NCI-H345 (cell line): ENCODE measurements around the gene ARHGAP24.
A peak's percentile ranks its signal among the peaks of the same experiment; 100 is the strongest.
"Not testable (repeated sequence)": the region's sequence is repeated elsewhere in the genome, so short reads cannot be mapped to it uniquely, and the experiment has no call there.

Experiments
- DNase-seq: peaks from one replicate; lab custom pipeline; 2025; lab: John Stamatoyannopoulos, UW

ARHGAP24 gene

DNA sequence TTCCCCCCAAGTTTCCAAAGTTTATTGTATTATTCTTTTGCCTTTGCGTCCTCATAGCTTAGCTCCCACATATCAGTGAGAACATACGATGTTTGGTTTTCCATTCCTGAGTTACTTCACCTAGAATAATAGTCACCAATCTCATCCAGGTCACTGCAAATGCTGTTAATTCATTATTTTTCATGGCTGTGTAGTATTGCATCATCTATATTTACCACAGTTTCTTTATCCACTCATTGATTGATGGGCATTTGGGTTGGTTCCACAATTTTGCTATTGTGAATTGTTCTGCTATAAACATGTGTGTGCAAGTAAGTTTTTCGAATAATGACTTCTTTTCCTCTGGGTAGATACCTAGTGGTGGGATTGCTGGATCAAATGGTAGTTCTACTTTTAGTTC lies 43.6 kb downstream of the ARHGAP24 start:
- not testable (repeated sequence) for DNase-seq

DNA sequence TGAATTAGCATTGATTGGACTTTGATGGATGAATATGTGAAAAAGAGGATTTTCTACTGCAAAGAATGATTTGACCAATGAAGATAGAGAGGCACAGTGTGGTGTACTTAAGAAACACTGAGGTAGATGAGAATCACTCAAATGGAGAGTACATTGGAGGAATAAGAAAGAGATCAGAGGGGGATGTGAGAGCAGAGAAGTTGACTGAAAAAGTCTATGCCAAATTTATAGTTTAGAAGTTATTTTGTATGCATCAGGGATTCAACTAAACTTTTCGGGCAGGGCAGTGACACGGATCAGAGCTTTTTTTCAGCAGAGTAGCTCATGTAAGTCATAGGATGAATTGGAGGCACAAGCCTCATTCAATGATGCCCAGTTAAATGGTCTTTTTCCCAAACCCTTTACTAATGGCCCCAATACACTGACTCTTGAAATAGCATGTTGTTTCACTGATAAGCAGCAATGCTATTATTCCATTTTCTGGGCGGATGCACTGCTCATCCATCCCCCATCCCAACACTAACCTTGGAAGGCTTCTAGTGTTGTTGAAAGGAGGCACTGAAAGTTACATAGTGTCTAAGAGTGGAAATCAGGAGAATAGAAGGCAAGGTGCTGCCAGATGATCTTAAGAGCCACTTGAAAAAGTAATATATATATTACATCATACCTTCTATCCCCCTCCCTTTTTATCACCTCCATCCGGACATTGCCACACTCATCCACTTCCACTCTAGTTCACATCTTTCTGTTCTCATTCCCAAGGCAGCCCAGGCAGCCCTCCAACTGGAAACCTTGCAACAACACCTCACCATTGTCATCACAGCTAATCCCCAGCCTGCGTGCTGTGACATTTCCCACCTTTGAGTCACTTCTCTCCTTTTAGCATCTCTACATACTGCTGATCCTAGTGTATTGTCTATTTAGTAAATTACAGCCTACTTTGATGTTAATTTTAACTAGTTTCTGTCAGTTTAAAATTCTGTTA lies 46.1 kb downstream of the ARHGAP24 start:
- no peak for DNase-seq

DNA sequence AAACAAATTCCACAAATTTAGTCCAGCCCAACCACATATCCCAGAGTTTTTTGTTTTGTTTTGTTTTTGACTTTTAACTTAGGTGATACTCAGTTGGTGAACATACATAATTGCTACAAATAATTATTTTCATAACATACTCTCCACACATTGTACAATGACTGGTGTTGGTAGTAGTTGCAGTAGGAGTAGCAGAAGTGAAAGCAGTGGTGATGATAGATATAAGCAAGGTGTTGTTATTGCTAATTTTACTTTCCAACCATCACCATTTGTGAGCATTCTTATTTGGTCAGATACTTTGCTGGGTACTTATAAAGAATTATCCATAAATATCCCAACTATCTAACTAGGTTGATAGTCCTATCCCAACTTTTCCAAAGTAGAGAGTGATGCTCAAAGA lies 47.3 kb downstream of the ARHGAP24 start:
- no peak for DNase-seq

DNA sequence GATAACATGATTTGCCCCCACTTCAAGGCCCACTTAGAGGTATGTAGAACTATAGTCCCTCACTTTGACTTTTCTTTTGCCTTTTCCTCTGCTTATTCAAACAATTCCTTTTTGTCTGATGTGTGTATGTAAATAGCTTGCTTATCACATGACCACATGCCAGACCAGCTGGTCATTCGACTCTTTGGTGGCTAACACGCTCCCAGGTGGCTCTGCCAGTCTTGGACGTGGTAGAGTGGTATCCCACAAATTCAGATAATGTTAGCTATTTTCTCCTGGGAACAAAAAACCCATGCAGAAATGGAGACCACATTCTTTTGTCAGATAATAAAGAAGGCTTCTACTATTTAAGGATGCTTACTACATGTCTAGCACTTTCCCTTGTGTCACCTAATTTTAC lies 47.9 kb downstream of the ARHGAP24 start:
- no peak for DNase-seq

DNA sequence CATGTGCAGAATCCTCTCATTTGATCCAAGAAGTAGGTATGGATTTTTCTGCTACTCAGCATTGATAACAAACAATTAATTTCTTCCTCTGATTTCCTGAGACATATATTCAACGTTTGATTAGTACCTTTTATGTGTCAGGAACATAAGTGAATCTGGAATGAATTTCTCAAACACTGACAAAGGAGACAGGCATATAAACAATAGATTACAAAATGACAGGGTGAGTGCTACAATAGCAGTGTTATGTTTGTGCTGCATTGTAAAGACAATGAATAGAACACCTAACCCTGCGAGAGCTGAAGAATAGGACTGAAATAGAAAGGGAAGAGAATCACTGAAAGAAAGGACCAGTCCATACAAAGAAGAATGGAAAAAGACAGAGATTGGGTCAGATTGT lies 52.9 kb downstream of the ARHGAP24 start:
- DNase-seq: peak; percentile 3

DNA sequence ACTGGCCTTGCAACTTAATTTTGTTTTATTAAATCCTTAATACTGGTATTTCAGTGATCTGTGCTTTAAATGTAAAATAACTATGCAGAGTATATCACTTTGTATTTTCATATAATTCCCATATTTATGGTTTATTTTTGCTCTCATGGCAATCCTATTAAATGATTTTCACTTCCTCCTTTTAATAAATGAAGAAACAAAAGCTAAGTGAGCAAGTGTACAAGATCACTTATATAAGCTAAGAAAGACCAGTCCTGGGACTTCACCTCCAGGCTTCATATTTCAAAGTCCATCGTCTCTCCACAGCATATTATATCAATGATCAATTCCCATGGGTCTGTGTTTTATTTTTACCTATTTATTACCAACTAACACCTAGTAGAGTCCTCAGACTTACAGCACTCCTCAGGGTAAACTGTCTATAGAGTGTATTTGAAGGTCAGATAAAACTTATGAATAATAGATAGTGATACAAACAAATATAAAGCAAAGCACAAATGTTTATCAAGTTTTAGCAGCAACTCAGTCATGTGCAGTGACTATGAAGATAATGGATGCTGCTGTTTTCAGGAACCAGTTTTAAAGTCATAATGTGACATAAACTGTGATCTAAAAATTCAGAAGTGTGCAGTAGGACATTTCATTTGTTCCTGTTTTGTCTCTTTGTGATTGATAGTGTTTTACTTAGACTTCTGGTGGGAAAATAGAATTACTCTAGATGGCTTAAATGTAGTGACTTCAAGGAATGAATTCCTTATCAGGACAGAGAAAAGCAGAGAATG lies 56.8 kb downstream of the ARHGAP24 start:
- DNase-seq: no peak

DNA sequence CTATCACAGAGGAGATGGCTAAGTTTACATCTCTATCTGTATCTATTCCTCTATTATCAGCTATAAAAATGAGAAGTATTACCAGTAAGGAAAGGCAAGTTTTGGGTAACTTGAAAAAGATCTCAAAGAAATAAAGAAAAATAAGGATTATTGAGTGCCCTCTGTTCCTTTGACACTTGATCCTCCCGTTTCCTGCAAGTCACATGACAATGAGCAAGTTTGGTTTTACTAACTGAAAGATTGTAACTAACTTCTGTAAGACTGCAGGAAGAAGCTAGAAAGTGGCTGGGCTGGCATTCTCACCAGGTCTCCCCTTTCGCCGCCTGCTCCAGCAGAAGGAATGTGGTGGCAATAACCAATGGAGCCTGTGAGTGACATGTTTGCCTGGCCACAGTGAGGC lies 59.2 kb downstream of the ARHGAP24 start:
- DNase-seq: no peak

DNA sequence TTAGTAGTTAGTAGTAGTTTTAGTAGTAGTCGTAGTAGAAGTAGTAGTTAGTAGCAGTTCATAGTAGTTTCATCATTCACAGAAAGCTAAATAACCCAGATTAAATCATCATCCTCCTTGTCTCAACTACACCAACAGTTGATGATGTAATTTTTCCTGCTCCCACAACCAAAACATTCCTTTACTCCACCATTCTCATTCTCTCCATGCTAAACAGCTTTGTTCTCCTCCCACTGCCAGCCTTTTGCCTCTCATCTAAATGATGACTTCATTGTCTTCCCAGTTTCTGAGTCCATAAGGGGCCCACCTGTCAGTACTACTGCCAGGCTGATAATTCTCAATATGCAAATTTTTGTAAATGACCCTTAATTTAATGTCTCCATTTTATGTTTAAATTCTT lies 68.9 kb downstream of the ARHGAP24 start:
- DNase-seq: no peak

DNA sequence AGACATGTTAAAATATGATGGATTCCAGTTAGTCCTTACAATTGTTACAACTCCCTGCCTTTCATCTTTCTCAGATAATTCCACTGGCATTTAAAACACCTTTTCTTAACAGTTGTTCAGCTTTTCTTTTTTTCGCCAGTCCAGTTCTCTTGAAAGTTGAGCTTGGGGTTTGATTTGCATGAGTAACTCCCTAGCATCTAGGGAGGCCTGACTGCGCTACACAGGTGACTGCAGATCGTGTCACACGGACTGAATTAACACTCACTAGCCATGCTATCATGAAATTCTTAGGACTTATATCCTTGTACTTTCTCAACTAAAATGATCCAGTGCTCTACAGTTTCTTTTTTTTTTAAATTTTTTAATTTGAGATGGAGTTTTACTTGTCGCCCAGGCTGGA lies 69.8 kb downstream of the ARHGAP24 start:
- DNase-seq: no peak

DNA sequence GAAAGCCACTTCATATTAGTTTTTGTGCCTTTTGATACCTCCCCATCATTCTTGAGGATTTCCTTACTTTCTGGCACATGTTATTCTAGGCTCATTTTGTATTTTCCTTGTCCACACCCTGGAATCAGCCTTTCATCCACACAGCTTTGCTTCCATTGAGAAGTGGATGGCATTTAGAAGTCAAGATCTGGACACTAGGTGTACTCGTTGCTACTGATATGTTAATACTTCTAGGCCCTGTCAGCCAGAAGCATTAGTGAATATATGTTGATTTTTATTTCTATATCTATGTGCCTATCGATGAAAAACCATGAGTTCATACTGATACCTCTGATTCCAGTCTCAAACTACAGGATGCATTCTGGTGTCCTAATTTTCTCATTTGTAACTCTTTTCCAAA lies 73.2 kb downstream of the ARHGAP24 start:
- no peak for DNase-seq

DNA sequence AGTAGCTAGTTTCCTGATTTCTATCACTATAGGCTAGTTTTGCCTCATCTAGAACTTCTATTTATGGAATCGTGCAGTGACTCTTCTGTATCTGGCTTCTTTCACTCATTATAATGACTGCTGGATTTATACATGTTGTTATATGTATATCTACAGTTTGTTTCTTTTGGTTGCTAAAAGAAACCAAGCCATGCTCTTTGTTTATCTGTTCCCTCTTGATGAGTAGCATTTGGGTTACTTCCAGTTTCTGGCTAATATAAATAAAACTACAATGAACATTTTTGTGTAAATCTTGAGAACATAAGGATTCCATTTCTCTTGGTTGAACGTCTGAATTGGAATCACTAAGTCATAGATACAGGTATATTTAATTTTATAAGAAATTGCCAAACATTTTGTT lies 73.9 kb downstream of the ARHGAP24 start:
- no peak for DNase-seq

DNA sequence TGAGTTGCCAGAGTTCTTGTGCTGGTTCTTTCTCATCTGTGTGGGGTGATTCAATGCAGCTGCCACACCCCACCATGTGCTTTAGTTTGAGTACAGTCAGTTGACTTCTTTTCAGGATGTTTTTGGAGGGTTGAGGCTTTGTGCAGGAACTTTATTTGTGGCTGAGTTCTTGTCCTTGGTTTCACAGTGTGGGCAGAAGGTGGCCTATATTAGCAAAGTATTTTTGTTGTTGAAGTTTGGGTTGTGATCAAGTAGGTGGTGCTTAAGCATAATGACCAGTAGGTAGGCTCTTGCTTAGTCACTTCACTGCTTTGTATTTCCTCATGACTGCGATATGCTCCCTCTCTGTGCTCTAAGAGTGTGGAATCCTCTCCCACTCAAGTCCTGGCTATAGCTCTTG lies 80.3 kb downstream of the ARHGAP24 start:
- DNase-seq: no peak

DNA sequence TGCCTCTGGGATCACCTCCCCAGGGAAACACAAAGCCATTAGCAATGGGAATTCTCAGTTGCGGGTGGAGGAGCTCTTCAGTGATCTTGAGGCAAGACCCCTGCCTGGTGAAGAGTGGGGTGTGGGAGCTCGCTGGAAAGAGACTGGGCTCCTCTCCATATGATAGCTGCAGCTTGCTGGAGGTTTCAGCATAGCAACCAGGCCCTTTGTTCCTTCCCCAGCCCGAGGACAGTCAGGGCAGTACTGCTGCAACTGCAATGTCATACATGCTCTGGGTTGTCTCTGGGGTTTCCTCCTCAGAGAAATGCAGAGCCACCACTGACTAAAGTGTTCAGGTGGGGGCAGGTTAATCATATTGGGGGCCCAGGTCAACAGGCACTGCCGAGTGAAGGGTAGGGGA lies 81.3 kb downstream of the ARHGAP24 start:
- no peak for DNase-seq

DNA sequence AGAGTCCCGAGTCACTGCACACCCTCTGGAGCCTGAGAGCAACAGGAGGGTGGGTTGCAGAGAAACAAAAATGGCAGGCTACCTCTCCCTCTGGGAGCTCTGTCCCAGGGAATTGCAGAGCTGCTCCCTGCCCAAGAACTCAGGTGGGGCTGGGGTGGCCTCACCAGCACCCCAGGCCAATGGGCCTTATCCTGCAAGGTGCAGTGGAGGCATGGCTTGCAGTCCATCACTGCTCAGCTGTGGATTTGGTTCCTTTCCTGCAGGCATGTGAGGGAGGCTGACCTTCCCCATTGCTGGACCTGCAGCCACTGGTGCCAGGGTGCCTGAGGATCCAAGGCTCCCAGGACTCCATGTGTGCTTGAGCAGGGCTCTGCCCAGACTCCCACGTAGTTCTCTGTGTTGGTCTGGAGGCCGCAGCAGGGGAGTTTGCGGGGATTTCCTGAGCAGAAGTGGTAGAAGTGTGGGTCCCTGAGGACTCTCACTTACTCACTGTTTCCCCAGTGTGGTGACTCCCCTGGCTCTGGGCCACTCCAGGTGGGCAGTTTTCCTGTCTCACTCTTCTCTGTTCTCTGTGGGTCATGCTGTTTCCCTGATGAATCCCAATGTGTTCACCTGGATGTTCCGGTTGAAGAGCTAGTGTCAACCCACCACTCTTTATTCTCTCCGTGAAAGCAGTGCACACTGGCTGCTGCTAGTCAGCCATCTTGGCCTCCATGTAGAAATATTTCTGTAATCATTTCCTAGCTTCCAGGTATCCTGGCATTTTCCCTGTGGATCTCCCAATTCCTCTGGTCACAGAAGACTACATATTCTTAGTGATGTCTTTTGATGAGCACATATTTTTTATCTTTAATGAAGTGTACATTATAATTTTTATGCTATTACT lies 82.3 kb downstream of the ARHGAP24 start:
- DNase-seq: no peak

DNA sequence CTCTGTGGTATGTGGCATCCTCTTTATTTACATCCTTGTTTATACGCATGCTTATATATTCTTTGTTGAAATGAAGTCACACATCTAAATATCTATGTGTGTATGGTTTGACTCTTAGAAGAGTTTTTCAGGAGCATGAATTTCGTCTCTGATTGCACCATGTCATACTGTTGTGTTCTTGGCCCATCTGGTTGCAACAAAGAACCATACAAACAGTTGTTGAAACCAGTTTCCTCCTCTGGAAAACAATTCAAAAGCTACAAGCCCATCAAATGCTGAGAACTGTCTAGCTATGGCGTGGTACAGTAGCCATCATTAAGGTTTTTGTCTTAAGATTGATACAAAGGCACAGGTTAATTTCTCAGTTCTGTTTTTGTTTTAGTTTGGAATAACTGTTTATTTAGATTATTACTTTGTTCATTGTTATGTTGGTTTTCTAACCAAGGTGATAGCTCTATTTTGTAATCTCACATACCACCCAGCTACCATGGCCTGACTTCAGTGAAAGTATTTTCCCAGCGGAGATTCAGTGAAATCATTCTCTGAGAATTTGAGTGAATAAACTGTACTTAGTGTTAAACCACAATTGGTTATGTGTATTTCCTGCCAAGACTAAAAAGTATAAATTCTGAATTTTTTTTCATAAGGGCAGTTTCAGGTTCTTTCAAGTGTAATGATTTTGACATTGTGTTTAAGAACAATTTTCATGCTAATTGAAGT lies 91.0 kb downstream of the ARHGAP24 start:
- no peak for DNase-seq

DNA sequence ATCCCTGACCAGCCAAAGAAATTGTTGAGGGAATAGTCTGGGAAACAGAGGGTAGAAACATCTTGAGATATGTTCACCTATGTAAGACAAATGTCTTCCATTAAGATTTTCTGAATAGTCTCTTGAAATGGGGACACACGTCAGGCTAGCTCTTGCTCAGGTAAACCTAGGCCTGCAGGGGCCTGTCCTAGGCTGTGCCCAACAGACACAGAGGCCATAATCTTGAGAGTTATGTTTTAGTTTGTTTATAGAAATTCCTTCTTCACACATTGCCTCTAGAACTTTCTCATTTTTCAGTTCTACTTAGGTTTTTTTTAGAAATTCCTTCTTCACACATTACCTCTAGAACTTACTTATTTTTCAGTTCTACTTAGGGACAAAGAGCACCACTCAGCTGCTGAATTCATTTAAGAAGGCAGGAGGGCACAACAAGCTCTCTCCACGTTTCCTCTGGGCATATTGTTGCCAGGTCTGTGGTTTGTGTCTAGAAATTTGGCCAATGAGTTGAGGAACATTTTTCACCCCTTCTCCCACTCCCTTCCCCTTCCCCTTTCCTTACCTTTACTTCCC lies 94.9 kb downstream of the ARHGAP24 start:
- no peak for DNase-seq

DNA sequence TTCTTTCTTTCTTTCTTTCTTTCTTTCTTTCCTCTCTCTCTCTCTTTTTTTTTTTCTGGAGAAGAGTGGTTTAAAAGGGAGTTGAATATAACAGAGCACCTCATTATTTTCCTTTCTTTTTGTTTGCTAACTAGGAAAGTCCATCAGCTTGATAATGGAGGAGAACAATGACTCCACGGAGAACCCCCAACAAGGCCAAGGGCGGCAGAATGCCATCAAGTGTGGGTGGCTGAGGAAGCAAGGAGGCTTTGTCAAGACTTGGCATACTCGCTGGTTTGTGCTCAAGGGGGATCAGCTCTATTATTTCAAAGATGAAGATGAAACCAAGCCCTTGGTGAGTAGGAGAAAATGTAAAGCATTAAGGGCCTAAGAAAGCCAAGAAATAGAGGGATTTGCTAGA lies 95.4 kb downstream of the ARHGAP24 start:
- no peak for DNase-seq

DNA sequence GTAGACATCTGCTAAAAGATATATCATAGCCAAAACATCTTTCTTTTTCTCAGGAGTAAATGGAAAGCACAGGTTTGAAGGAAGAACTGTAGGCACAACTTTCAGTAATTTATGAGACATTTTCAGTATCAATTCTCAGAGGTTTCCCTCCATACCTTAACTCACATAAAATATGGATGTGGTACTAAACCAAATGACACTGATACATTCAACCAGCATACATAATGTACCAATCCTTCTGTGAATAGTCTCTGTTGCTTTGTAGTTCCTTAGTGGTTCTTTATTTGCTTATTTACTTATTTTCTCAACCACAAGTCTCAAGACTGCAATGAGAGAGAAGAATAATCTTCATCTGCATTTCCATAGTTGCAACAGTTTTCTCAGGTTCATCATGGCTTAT lies 96.1 kb downstream of the ARHGAP24 start:
- no peak for DNase-seq

DNA sequence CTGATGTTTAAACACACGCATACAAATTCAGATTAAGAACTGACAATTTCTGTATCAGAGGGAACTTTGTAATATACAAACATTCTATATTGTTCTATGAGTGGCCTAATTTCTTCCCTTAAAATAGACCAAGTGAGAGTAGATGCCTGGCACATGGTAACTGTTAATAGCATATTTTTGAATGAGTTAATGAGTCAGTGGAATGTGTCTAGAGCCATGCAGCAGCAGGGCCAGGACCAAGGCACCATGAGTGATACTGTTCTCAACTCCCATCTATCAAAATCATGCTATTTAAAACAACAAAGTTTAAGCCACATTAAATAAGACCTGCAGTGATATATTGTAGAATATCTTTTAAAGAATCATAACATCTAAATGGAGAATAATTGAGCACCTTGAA lies 98.3 kb downstream of the ARHGAP24 start:
- no peak for DNase-seq

DNA sequence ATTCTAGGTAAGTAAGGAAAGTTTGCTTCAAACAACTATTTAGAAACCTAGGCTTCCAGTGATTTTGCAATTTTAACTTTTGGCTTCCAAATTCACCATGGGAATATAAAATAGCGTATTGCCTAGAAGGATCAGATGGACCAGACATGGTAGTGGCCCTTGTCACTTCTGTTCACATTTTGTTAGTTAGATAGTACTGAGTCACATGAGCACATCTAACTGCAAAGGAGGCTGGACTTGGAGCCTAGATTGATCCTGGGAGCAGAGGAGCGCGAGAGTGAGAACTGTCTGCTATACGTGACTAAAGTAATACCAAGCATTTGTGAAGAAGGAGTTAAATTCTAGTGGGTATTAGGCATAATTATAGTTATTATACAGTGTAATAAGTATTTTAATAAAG lies 102.4 kb downstream of the ARHGAP24 start:
- no peak for DNase-seq

DNA sequence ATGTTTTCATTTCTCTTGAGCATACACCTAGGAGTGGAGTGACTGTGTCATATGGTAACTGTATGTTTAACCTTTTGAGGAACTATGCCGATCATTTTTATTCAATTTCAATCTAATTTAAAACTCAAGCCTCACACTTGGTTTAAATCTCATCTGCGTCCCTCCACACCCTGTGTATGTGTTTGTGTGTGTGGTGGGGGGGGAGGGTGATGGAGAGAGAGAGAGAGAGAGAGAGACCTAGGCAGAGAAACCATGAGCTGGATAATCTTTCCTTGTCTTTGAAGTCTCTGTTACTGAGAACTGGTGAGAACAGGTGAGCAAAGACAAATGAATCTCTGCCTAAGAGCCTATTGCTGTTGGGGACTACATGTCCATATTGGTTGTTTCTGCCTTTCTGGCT lies 105.0 kb downstream of the ARHGAP24 start:
- DNase-seq: no peak
